ENCODE data around the gene HJURP.

DNA sequence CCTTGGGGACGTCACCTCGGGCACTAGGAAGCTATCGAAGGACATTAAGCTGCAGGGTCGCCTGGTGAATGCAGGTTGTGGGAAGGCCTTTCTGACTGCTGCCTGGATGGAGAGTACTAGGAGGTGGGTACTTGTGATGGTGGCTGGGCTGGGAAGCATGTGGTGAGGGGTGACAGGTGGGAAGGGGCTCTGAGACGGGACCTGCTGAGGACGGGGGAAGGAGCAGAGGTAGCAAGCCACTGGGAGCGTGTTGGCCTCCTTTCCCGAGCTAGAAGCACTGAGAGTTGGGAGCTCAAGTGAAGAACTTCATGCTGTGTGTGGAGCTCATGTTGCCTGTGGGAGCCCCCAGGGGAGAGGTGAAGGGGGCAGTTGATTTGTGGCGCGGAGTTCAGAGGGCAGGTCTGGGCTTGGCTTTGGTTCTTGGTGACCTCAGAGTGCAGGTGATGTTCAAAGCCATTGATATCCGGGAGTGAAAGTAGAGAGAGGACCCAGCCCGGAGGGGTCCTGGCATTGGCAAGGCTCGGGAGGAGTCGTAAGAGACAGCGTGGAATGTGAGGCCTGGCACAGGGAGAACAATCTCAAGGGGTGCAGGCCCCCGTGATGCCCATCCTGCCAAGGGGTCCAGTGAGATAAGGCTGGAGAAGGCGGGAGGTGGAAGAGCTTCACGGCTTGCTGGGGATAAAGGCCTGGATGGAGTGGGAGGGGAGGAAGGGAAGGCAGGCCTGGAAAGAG is 63.0 kb downstream of the HJURP start:
- TF ChIP-seq, protein P1, sequence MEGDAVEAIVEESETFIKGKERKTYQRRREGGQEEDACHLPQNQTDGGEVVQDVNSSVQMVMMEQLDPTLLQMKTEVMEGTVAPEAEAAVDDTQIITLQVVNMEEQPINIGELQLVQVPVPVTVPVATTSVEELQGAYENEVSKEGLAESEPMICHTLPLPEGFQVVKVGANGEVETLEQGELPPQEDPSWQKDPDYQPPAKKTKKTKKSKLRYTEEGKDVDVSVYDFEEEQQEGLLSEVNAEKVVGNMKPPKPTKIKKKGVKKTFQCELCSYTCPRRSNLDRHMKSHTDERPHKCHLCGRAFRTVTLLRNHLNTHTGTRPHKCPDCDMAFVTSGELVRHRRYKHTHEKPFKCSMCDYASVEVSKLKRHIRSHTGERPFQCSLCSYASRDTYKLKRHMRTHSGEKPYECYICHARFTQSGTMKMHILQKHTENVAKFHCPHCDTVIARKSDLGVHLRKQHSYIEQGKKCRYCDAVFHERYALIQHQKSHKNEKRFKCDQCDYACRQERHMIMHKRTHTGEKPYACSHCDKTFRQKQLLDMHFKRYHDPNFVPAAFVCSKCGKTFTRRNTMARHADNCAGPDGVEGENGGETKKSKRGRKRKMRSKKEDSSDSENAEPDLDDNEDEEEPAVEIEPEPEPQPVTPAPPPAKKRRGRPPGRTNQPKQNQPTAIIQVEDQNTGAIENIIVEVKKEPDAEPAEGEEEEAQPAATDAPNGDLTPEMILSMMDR (IDR thresholded peaks at IDR 0.05; ENCODE audit: low read depth, low read length, poor library complexity, severe bottlenecking) = no peak
- no peak for TF ChIP-seq EZH2phosphoT487 (IDR thresholded peaks at IDR 0.05; ENCODE audit: borderline replicate concordance, low read length)

All from DOHH2 (cell line).